MM.1S (cell line): Measurements from ENCODE around the gene ABCB4.

Experiments used
- DNase-seq: peaks from one replicate; pipeline ENCODE4 v3.0.0-alpha.2; 2015
- H2AFZ ChIP-seq: fragments of 300-600 bp; sonication (generic); 2 replicates; pipeline ENCODE4 v1.6.0; 2016; ENCODE audit warnings: antibody characterized with exemption, low read length
- H3F3A ChIP-seq: fragments of 300-600 bp; sonication (generic); 2 replicates; pipeline ENCODE4 v1.6.1; 2016; ENCODE audit warnings: mild to moderate bottlenecking, antibody characterized with exemption, low read length, moderate library complexity, mixed read lengths; ENCODE audit not compliant: insufficient read depth
- H3K27ac ChIP-seq: fragments of 300-600 bp; sonication (generic); 2 replicates; pipeline ENCODE4 v1.5.1; 2016; ENCODE audit warnings: mild to moderate bottlenecking, low read length
- H3K27me3 ChIP-seq: fragments of 300-600 bp; sonication (generic); replicated peaks from 2 replicates; pipeline ENCODE4 v1.6.0; 2016; ENCODE audit warnings: low read length; ENCODE audit not compliant: insufficient read depth
- H3K36me3 ChIP-seq: fragments of 300-600 bp; sonication (generic); replicated peaks from 2 replicates; pipeline ENCODE4 v1.6.1; 2016; ENCODE audit warnings: mild to moderate bottlenecking, low read length, mixed read lengths; ENCODE audit not compliant: insufficient read depth
- H3K4me1 ChIP-seq: fragments of 300-600 bp; sonication (generic); 2 replicates; pipeline ENCODE4 v1.6.1; 2016; ENCODE audit warnings: low read length, mixed read lengths
- H3K4me2 ChIP-seq: fragments of 300-600 bp; sonication (generic); 2 replicates; pipeline ENCODE4 v1.6.0; 2016; ENCODE audit warnings: low read depth, low read length
- H3K4me3 ChIP-seq: fragments of 300-600 bp; sonication (generic); 2 replicates; pipeline ENCODE4 v1.5.1; 2016; ENCODE audit warnings: low read length, mixed read lengths
- H3K79me2 ChIP-seq: fragments of 300-600 bp; sonication (generic); 2 replicates; pipeline ENCODE4 v1.6.1; 2016; ENCODE audit warnings: mixed run types, low read length, mixed read lengths
- H3K9ac ChIP-seq: fragments of 300-600 bp; sonication (generic); 2 replicates; pipeline ENCODE4 v1.6.1; 2016; ENCODE audit warnings: low read length, mixed read lengths
- H3K9me2 ChIP-seq: fragments of 300-600 bp; sonication (generic); replicated peaks from 2 replicates; pipeline ENCODE4 v1.6.1; 2016; ENCODE audit warnings: mild to moderate bottlenecking, low read length, mixed read lengths; ENCODE audit not compliant: insufficient read depth
- H3K9me3 ChIP-seq: fragments of 300-600 bp; sonication (generic); replicated peaks from 2 replicates; pipeline ENCODE4 v1.6.1; 2016; ENCODE audit warnings: mild to moderate bottlenecking, low read length, mixed read lengths; ENCODE audit not compliant: insufficient read depth
- H4K20me1 ChIP-seq: fragments of 300-600 bp; sonication (generic); 2 replicates; pipeline ENCODE4 v1.6.1; 2016; ENCODE audit warnings: mild to moderate bottlenecking, low read length, moderate library complexity, mixed read lengths; ENCODE audit not compliant: insufficient read depth
- CTCF ChIP-seq: fragments of 300-600 bp; sonication (generic); IDR thresholded peaks from 2 replicates; pipeline ENCODE4 v1.5.1; 2016; ENCODE audit warnings: antibody characterized with exemption, low read length, mixed read lengths
- EZH2 ChIP-seq: fragments of 300-600 bp; sonication (generic); optimal IDR thresholded peaks from 2 replicates; pipeline ENCODE3; 2017; ENCODE audit warnings: low read depth, mild to moderate bottlenecking, antibody characterized with exemption, low read length, mixed read lengths
- EZH2phosphoT487 ChIP-seq: fragments of 300-600 bp; sonication (generic); IDR thresholded peaks from 2 replicates; pipeline ENCODE4 v1.6.1; 2018; ENCODE audit warnings: antibody characterized with exemption, low read length

Gene ABCB4

GRCh38 chr7:87432536-87432935 is 42.9 kb downstream of the ABCB4 start:
- Histone ChIP-seq H2AFZ (no peak overlapping the region), H3K4me2 (no peak overlapping the region), H3K27ac (no peak overlapping the region), H3K79me2 (no peaks in the 10 kb centered on the region), H3K9me2 (no peaks in the 10 kb centered on the region), H4K20me1 (no peaks in the 10 kb centered on the region), H3K36me3 (no peaks in the 10 kb centered on the region), H3K4me1 (peaks cover 6% of the 10 kb centered on the region), H3K9ac (no peak overlapping the region), H3K4me3 (no peak overlapping the region), H3K9me3 (no peaks in the 10 kb centered on the region), H3K27me3 (no peaks in the 10 kb centered on the region), H3F3A (no peaks in the 10 kb centered on the region)
- no peak for DNase-seq
- TF ChIP-seq CTCF (no peak), EZH2phosphoT487 (no peak), EZH2 (no peak)

- Histone ChIP-seq H3K4me1 (0 out of 2 replicates have a peak, but pooled peaks cover 4% of the 10 kb centered on the region), H3K36me3 (no peaks in the 10 kb centered on the region), H4K20me1 (no peaks in the 10 kb centered on the region), H3K79me2 (no peaks in the 10 kb centered on the region), H3K4me2 (no peak overlapping the region), H3K4me3 (no peak overlapping the region), H3K9me2 (no peaks in the 10 kb centered on the region), H3F3A (no peaks in the 10 kb centered on the region), H3K27me3 (no peaks in the 10 kb centered on the region), H3K9ac (no peak overlapping the region), H3K9me3 (no peaks in the 10 kb centered on the region), H3K27ac (no peak overlapping the region), H2AFZ (no peak overlapping the region)
- TF ChIP-seq CTCF (no peak), EZH2 (no peak), EZH2phosphoT487 (no peak)
- no peak for DNase-seq
These were observed 48.2 kb downstream of the ABCB4 start for GRCh38 chr7:87427288-87427687.

GRCh38 chr7:87426160-87426559 is 49.3 kb downstream of the ABCB4 start:
- no peak overlapping the region for H3K27ac ChIP-seq
- no peak overlapping the region for H2AFZ ChIP-seq
- H3F3A ChIP-seq = no peaks in the 10 kb centered on the region
- no peaks in the 10 kb centered on the region for H3K27me3 ChIP-seq
- no peaks in the 10 kb centered on the region for H3K79me2 ChIP-seq
- no peaks in the 10 kb centered on the region for H4K20me1 ChIP-seq
- no peaks in the 10 kb centered on the region for H3K36me3 ChIP-seq
- TF ChIP-seq EZH2 (no peak), EZH2phosphoT487 (no peak), CTCF (no peak)
- no peak overlapping the region for H3K4me3 ChIP-seq
- peak overlapping the region; percentile 7; the same call in 1 of the 2 replicates for H3K4me2 ChIP-seq
- no peaks in the 10 kb centered on the region for H3K9me2 ChIP-seq
- 0 out of 2 replicates have a peak, but pooled peaks cover 4% of the 10 kb centered on the region for H3K4me1 ChIP-seq
- DNase-seq = peak; percentile 10
- no peaks in the 10 kb centered on the region for H3K9me3 ChIP-seq
- H3K9ac ChIP-seq = no peak overlapping the region
